Liver (tissue), 3 donors: ENCODE results near the gene LDB2.

Experiments used
- SP1 ChIP-seq: IDR thresholded peaks from 2 replicates; pipeline ENCODE4 v1.6.1; 2018; ENCODE audit warnings: antibody characterized with exemption, mild to moderate bottlenecking
- ZBTB33 ChIP-seq: IDR thresholded peaks from 2 replicates; pipeline ENCODE4 v1.6.1; 2016; ENCODE audit warnings: antibody characterized with exemption
- TF ChIP-seq, protein P1 (sequence below): fragments of 150-350 bp; IDR thresholded peaks from 2 replicates; pipeline ENCODE4 v1.5.1; 2017; ENCODE audit warnings: improper control_type of control experiment, low read depth, low read length; ENCODE audit not compliant: missing input control
- TF ChIP-seq, protein P2 (sequence below): IDR thresholded peaks from 2 replicates; pipeline ENCODE4 v1.6.1; 2016; ENCODE audit warnings: antibody characterized with exemption, mild to moderate bottlenecking
- donor health status: healthy.
- donor health status: healthy.

GRCh38 chr4:16672421-16672820, 226.0 kb downstream of the LDB2 start:
- no peak for TF ChIP-seq ZBTB33
- TF ChIP-seq, protein P1, sequence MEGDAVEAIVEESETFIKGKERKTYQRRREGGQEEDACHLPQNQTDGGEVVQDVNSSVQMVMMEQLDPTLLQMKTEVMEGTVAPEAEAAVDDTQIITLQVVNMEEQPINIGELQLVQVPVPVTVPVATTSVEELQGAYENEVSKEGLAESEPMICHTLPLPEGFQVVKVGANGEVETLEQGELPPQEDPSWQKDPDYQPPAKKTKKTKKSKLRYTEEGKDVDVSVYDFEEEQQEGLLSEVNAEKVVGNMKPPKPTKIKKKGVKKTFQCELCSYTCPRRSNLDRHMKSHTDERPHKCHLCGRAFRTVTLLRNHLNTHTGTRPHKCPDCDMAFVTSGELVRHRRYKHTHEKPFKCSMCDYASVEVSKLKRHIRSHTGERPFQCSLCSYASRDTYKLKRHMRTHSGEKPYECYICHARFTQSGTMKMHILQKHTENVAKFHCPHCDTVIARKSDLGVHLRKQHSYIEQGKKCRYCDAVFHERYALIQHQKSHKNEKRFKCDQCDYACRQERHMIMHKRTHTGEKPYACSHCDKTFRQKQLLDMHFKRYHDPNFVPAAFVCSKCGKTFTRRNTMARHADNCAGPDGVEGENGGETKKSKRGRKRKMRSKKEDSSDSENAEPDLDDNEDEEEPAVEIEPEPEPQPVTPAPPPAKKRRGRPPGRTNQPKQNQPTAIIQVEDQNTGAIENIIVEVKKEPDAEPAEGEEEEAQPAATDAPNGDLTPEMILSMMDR, result no peak
- no peak for TF ChIP-seq SP1
- TF ChIP-seq, protein P2, sequence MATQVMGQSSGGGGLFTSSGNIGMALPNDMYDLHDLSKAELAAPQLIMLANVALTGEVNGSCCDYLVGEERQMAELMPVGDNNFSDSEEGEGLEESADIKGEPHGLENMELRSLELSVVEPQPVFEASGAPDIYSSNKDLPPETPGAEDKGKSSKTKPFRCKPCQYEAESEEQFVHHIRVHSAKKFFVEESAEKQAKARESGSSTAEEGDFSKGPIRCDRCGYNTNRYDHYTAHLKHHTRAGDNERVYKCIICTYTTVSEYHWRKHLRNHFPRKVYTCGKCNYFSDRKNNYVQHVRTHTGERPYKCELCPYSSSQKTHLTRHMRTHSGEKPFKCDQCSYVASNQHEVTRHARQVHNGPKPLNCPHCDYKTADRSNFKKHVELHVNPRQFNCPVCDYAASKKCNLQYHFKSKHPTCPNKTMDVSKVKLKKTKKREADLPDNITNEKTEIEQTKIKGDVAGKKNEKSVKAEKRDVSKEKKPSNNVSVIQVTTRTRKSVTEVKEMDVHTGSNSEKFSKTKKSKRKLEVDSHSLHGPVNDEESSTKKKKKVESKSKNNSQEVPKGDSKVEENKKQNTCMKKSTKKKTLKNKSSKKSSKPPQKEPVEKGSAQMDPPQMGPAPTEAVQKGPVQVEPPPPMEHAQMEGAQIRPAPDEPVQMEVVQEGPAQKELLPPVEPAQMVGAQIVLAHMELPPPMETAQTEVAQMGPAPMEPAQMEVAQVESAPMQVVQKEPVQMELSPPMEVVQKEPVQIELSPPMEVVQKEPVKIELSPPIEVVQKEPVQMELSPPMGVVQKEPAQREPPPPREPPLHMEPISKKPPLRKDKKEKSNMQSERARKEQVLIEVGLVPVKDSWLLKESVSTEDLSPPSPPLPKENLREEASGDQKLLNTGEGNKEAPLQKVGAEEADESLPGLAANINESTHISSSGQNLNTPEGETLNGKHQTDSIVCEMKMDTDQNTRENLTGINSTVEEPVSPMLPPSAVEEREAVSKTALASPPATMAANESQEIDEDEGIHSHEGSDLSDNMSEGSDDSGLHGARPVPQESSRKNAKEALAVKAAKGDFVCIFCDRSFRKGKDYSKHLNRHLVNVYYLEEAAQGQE, result no peak
